Measurements from ENCODE around the gene RELCH.
"Not testable (repeated sequence)": the region's sequence is repeated elsewhere in the genome, so short reads cannot be mapped to it uniquely, and the experiment has no call there.

Gene RELCH, protein sequence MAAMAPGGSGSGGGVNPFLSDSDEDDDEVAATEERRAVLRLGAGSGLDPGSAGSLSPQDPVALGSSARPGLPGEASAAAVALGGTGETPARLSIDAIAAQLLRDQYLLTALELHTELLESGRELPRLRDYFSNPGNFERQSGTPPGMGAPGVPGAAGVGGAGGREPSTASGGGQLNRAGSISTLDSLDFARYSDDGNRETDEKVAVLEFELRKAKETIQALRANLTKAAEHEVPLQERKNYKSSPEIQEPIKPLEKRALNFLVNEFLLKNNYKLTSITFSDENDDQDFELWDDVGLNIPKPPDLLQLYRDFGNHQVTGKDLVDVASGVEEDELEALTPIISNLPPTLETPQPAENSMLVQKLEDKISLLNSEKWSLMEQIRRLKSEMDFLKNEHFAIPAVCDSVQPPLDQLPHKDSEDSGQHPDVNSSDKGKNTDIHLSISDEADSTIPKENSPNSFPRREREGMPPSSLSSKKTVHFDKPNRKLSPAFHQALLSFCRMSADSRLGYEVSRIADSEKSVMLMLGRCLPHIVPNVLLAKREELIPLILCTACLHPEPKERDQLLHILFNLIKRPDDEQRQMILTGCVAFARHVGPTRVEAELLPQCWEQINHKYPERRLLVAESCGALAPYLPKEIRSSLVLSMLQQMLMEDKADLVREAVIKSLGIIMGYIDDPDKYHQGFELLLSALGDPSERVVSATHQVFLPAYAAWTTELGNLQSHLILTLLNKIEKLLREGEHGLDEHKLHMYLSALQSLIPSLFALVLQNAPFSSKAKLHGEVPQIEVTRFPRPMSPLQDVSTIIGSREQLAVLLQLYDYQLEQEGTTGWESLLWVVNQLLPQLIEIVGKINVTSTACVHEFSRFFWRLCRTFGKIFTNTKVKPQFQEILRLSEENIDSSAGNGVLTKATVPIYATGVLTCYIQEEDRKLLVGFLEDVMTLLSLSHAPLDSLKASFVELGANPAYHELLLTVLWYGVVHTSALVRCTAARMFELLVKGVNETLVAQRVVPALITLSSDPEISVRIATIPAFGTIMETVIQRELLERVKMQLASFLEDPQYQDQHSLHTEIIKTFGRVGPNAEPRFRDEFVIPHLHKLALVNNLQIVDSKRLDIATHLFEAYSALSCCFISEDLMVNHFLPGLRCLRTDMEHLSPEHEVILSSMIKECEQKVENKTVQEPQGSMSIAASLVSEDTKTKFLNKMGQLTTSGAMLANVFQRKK

DNA sequence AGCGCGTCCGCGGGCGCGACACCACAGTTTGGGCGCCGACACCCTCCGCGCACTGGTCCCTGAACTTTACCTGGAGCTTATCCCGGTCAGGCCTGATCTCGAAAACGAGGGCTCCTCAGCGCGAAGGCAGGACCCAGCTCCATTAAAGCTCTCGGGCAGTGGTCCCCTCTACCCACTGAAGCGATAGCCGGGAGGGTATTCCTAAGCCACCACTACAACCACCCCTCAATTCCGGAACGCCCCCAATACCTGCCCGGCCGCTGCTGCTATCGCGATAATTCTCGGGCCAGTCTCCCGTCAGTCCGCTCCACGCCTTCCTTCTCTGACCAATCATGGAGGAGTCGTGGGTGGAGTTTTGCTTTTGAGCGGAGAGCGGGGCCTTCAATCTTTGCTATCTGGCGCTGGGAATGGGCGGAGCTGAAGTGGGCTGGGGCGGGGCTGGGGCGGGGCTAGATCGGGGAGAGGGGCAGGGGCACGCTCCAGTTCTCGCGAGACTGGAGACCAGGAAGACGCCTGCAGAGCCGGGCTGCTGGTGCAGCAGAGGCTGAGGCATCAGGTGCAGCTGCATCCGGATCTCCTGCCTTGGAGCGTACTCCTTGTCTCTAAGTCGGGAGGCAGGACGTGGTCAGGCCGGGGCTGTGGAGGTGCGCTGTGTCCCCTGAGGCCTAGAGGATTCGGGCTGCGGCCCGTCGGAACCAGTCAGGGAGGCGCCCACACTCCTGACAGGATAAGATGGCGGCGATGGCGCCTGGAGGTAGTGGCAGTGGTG, at the start of gene RELCH, which contains the start of gene PIGN:
TSS of gene RELCH (plus strand) at position 482 of the 769 bp plus-strand sequence. CDS start at position 733, 251 bp downstream.
TSS of gene PIGN (minus strand) at position 283 of the 769 bp plus-strand sequence. CDS start 25,703 bp downstream, outside the sequence.
- DNase-seq (ENCODE audit: low read depth in 2 of 2): peak; percentile 98

DNA sequence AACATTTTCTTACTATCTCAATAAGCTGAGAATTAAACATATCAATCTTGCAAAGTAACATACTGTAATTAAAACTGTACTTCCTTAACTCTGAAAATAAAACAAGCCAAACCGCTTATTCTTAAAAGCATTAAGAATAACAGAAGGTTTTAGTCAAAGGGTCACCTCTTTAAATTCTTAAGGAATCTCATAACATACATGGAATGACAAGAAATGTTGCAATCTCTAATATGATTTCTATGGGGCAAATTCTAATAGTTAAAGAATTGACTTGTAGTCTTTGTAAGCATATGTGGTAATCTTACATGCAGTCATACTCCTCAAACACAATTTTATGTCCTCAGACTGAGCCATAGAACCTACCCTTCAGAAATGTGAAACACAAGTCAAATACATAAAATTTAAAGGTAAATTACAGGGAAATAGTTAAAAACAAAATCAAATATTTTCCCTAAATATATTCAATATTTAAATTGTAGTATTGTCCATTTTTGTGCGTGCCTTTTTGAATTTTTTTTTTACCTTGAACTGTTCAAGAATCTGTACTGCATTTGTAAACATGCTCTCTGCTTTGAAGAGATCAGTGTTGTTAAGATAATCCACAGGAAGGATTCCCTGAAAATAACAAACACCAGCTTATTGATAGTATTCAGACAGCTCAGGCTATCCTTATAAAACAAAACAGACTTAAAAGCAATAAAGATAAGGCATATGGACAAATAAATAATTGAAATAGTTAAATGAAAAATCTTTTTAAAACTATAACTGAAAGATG, 48.4 kb upstream of the RELCH start:
- no peak for DNase-seq (ENCODE audit: low read depth in 2 of 2)

DNA sequence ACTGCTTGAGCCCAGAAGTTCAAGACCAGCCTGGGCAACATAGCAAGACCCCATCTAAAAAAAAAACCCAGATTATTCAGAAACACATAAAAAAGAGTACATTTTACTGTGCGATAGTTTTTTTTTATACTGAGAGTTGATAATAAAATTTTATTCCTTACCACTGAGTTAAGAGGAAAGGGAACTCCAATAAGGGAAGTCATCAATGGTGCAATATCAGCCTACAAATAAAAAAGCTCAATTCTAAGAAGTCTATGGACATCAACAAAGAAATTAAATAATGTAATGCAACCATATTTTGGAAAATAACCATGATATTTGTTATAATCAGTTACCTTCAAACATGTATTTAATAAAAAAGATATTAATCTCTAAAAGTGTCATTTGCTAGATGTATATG, 46.8 kb upstream of the RELCH start:
- no peak for DNase-seq (ENCODE audit: low read depth in 2 of 2)

DNA sequence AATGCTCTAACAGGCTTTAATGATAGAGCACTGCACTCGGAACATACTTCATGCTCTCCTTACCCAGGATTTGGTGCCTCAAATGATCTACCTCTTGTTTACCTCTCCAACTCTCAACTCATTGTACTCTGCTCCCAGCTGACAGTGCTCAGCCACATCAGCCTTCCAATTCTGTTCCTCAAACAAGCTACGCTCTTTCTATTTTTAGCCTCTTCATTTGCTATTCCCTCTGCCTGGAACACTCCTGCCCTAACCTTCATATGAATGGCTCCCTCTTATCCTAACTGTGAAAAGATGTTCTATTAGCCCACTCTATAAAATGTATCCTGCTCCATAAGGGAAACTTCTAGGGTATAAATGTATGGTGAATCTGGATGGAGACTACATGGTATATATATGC, 42.7 kb upstream of the RELCH start:
- no peak for DNase-seq (ENCODE audit: low read depth in 2 of 2)

DNA sequence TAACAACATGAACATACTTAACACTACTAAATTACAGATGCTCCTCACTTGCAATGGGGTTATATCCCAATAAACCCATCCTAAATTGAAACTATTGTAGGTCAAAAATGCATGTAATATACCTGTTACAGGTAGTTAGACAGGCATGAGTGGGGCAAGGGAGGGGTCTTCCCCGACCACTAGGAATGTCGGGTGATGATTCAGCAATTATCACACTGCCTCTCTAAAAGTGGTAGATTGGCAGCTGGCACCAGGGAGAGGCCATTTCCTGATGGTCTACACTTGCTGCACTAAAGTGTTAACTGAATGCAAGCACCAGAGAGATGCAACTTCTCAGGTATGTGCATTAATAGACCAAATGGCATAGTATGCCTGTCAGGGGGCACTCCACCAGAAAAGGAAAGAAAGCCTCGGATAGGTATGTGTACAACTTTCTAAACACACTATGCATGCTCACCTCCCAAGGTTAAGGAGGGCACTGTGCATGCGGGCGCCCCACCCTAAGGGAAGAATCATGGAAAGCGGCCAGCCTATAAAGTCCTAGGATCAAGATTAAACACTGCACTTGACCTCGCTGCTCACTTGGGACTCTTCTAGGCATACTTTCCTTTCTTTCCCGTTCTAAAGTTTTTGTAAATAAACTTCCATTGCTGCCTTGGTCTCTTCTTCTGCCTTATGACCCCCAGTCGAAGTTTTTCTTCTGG, 35.8 kb upstream of the RELCH start:
- no peak for DNase-seq (ENCODE audit: low read depth in 2 of 2)

DNA sequence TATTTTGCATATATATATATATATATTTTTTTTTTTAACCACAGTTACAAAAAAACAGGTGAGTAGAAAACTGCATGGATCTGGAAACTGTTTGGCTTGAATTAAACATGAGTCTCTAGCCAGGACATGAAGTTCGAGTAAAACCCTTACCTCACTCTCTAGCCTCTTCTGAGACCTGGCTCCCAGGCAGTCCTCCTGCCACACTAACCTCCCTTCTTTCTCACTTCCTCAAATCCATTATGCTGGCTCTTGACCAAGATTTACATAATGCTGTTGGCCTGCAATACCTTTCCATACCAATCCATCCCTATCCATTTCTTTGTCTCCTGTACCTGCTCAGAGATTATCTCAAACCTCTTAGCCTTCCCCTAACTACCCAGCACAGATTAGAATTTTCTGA, 34.2 kb upstream of the RELCH start:
- no peak for DNase-seq (ENCODE audit: low read depth in 2 of 2)

DNA sequence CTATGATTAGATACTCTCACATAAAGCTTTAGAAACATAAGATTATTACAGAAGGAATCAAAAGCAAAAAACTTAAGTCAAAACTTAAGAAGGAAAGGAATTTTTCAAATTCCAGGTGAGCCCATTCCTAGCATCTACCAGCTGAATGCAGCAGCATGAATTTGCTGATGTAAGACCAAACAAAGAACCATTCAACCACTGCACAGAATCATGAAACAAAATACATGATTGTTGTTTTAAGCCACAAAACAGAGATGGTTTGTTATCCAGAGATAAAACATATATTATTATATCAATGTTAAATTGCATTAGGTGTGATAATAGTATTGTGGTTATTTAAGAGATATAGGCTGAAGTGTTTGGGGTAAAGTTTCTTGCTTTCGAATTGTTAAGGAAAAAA, 29.2 kb upstream of the RELCH start:
- no peak for DNase-seq (ENCODE audit: low read depth in 2 of 2)

DNA sequence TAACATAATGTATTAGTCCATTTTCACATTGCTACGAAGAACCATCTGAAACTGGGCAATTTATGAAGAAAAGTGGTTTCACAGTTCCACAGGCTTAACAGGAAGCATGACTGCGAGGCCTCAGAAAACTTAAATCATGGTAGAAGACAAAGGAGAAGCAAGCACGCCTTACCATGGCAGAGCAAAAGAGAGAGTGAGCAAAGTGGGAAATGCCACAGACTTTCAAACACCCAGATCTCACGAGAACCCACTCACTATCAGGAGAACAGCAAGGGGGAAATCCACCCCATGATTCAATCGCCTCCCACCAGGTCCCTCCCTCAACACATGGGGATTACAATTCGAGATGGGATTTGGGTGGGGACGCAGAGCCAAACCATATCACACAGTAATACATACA, 22.7 kb upstream of the RELCH start:
- DNase-seq (ENCODE audit: low read depth in 2 of 2): no peak

DNA sequence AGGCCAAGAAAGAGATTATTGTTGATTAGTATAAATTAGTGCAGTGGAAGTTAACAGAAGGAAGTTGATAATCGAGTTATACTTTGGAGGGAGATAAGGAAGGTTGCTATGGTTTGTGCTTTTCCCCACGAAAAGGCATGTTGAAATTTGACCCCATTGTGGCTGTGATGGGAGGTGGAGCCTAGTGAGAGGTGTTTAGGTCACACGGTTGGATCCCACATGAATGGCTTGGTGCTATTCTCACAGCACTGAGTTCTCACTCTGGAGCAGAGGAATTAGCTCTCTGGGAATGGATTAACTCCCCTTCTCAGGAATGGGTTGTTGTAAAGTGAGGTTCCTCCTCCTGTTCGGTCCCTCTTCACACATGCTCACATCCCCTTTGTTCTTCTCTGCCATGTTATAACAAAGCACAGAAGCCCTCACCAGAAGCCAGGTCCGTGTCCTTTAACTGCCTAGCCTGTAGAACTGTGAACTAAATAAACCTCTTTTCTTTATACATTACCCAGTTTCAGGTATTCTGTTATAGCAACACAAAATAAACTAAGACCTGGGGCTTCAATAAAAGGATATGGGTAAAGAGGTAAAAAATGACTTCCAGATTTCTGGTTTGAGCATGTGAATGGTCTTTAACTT, 22.1 kb upstream of the RELCH start:
- no peak for DNase-seq (ENCODE audit: low read depth in 2 of 2)

DNA sequence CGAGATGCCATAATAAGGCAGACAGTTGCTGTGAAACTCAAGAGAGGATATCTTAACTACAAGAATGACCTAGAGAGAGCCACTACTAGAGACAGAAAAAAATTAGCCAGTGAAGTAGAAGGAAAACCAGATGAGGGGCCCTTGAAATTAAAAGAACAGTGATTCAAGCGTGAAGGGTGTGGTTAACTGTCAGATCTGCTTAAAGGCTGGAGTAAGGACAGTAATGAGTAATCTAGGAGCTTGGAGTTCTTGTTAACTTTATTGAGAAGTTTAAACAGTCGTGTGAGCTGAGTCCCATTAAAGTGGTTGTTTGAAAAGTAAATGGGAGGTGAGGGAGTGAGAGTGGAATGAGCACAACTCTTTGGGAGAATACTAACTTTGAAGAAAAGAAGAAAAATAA, 21.5 kb upstream of the RELCH start:
- no peak for DNase-seq (ENCODE audit: low read depth in 2 of 2)

DNA sequence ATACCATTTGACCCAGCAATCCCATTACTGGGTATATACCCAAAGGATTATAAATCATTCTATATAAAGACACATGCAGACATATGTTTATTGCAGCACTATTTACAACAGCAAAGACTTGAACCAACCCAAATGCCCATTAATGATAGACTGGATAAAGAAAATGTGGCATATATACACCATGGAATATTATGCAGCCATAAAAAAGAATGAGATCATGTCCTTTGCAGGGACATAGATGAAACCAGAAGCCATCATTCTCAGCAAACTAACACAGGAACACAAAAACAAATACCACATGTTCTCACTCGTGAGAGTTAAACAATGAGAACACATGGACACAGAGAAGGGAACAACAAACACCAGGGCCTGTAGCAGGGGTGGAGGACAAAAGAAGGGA, 20.5 kb upstream of the RELCH start:
- not testable (repeated sequence) for DNase-seq (ENCODE audit: low read depth in 2 of 2)

DNA sequence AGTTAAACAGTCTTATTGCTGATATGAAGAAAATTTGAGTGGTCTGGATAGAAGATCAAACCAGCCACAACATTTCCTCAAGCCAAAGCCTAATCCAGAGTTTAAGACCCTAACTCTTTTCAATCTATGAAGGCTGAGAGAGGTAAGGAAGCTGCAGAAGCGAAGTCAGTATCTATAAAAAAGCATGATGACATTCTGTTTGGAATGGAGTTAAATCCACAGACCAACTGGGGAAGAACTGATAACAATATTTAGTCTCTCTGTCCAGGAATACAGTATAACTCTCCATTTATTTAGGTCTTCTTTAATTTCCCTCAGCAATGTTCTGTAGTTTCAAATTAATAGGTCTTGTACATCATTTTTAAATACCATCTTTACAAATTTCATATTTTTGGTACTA, 16.2 kb upstream of the RELCH start:
- DNase-seq (ENCODE audit: low read depth in 2 of 2): no peak

DNA sequence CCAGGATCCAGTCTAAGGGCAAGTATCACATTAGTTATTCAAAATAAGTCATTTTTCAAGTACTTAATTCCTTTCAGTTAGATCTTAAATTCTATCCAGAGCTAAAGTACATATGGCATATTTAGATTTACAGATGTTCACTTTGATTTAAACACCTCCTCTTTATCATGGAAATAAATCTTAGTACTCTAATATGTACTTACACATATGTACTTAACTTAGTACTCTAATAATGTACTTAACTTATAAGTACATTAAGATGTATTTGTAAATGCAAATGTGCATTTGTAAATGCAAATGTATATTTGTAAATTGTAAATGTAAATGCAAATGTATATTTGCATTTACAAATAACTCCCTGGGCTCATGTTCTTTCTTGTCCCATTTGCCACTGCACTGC, 14.8 kb upstream of the RELCH start:
- no peak for DNase-seq (ENCODE audit: low read depth in 2 of 2)

DNA sequence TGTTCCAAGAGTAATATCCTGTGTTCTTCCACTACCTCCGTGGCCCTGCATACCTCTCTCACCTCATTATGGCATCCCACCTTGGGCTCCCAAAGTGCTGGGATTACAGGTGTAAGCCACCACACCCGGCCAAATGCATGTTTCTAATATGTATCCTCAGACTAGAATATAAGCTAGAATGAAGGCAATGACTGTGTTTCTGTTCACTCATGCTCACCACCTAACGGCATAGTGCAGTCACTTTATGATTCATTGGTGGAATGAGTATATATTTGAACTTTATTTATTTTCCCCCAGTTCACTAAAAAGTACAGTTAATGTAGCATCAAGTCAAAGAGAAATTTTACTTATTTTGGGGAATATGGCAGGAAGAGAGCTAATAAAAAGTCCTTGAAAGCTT, 11.5 kb upstream of the RELCH start:
- DNase-seq (ENCODE audit: low read depth in 2 of 2): no peak

DNA sequence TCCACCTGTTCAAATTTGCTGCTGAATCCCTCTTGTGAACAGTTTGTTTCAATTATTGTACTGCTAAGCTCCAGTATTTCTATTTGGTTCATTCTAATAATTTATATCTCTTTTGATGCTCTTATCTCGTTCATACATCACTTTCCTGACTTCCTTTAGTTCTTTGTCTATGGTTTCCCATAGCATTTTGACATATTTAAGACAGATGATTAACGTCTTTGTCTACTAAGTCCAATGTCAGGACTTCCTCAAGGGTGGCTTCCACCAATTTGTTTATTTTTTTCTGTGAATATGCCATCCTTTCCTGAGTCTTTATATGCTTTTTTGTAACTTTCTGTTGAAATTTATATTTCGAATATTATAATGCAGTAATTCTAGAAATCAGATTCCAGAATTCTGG, 9.8 kb upstream of the RELCH start:
- DNase-seq (ENCODE audit: low read depth in 2 of 2): no peak

DNA sequence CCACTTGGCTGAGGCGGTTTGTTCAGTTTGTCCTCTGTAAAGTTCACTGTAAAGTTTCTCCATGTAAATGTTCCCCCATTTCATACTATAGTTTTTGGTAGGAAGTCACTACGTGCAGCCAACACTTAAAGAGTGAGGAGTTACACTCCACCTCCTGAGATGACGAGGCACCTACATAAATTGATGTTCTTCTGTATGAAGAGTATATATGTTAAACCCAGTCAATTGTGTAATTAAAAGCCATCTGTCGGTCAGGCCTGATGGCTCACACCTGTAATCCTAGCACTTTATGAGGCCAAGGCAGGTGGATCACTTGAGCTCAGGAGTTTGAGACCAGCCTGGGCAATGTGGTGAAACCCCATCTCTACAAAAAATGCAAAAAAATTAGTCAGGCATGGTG, 7.8 kb upstream of the RELCH start:
- no peak for DNase-seq (ENCODE audit: low read depth in 2 of 2)

DNA sequence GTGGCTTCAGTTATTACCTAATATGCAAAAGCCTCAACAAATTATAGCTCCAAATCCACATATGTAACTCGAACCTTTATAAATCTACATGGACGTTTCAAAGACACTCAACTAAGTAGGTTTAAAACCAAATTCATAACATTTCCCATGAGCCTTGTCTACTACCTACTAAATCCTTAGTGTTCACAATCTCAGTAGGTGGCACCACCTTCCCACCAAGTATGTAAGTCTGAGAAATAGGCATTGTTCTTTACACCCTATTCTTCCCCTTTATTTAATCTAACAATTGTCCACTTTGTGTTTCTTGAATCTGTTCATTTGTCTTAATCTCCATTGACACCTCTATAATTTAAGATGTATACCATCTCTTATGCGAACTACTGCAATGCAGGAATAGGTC, 4.8 kb upstream of the RELCH start:
- no peak for DNase-seq (ENCODE audit: low read depth in 2 of 2)

DNA sequence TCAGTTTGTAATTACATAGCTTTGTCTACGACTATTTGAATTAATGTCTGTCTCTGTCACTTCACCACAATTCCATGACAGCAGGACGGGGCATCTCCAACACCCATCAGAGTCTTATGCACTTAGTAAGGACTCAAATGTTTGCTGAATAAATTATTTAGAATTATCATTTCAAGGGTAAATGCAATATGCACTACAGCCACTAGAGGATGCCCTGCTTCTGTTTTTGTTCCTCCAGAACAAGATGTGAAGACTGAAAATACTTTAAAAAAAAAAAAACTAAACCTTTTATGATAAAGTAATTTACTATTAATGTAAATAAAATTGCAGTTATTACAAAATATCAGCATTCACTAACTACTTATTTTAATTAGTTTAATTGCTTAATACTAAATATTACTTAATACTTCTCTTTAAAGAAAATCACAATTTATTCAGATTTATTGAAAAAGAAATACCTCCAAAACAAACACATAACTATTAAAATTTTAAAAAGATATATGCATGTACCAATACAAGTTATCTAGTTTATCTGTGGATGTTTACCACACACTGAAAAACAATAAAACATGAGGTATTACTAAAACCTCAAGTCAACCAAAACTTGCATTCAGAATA, 3.4 kb upstream of the RELCH start:
- DNase-seq (ENCODE audit: low read depth in 2 of 2): peak; percentile 11 to 17

DNA sequence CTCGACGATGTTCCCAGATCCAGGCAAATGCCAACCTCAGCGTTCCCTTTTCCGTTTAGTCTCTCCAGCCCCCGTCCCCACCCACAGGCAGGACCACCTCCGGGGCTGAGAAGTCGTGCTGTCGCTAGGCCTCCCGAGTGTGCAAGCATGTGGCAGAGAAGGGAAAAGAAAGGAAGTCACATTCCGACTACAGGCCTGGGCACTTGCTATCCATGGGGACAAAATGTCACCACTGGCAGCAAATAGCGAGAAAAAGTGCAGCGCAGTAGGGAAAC, 619 bp upstream of the RELCH start:
- peak in 1 of 2 experiments; percentile 1 for DNase-seq (ENCODE audit: low read depth in 2 of 2)
